WTC11 (cell line): Measurements from ENCODE around the gene CEP126. TPM values are rescaled to one million over a fixed set of nuclear protein-coding genes. Genes with fewer than 3 reads are reported as not detected.

Experiments used
- ATAC-seq: fragments of 200-7000 bp; cut with Tn5 transposase; 2 replicates; pipeline ENCODE4 v1.10.0; 2021; ENCODE audit warnings: mild to moderate bottlenecking, moderate library complexity
- CTCF ChIA-PET: fragments of 300-600 bp; sonication (Branson Sonifier 250); formaldehyde crosslinking; loops from one replicate; lab custom pipeline; 2021; ENCODE audit warnings: antibody characterized with exemption; lab: Charles Lee
- POLR2A ChIA-PET: fragments of 350-600 bp; sonication (Branson Sonifier 250); formaldehyde crosslinking; loops from one replicate; lab custom pipeline; 2021; ENCODE audit warnings: antibody characterized with exemption; lab: Charles Lee
- DNase-seq: peaks from one replicate; pipeline ENCODE4 v3.0.0; 2021; ENCODE audit warnings: low spot score
- H3K27ac Mint-ChIP-seq: 2 replicates; pipeline ENCODE4 v1.8.0; 2021; ENCODE audit warnings: mixed read lengths
- H3K27me3 Mint-ChIP-seq: 2 replicates; pipeline ENCODE4 v1.8.0; 2021; ENCODE audit warnings: low read depth, mild to moderate bottlenecking, moderate library complexity, mixed read lengths
- H3K36me3 Mint-ChIP-seq: 2 replicates; pipeline ENCODE4 v1.8.0; 2021; ENCODE audit warnings: mixed read lengths
- H3K4me1 Mint-ChIP-seq: 2 replicates; pipeline ENCODE4 v1.8.0; 2022; ENCODE audit warnings: mixed read lengths
- H3K4me3 Mint-ChIP-seq: 2 replicates; pipeline ENCODE4 v1.8.0; 2021; ENCODE audit warnings: mild to moderate bottlenecking, moderate library complexity, mixed read lengths
- H3K9me3 Mint-ChIP-seq: 2 replicates; pipeline ENCODE4 v1.8.0; 2021; ENCODE audit warnings: mixed read lengths
- ATF2 ChIP-seq: sonication (generic); formaldehyde crosslinking; IDR thresholded peaks from 2 replicates; pipeline ENCODE4 v1.8.1; 2022; ENCODE audit warnings: low read depth, missing genetic modification reagents, borderline replicate concordance
- CTCF ChIP-seq: fragments of 200-600 bp; IDR thresholded peaks from 2 replicates; pipeline ENCODE4 v1.8.0; 2022; ENCODE audit warnings: antibody characterized with exemption
- E2F5 ChIP-seq: sonication (generic); formaldehyde crosslinking; IDR thresholded peaks from 2 replicates; pipeline ENCODE4 v1.8.1; 2022; ENCODE audit warnings: mild to moderate bottlenecking, moderate library complexity, missing genetic modification reagents
- NFE2L1 ChIP-seq: sonication (generic); formaldehyde crosslinking; IDR thresholded peaks from 2 replicates; pipeline ENCODE4 v1.8.1; 2023; ENCODE audit warnings: missing genetic modification reagents
- NFYB ChIP-seq: sonication (generic); formaldehyde crosslinking; conservative IDR thresholded peaks from 2 replicates; pipeline ENCODE4 v1.8.0; 2022; ENCODE audit warnings: low read depth, missing genetic modification reagents
- NR1H2 ChIP-seq: sonication (generic); formaldehyde crosslinking; IDR thresholded peaks from 2 replicates; pipeline ENCODE4 v1.9.0; 2021; ENCODE audit warnings: mild to moderate bottlenecking, moderate library complexity, missing genetic modification reagents
- PRRX2 ChIP-seq: fragments of 250-450 bp; sonication (Bioruptor Pico); IDR thresholded peaks from 2 replicates; pipeline ENCODE4 v1.8.0; 2021; ENCODE audit warnings: mild to moderate bottlenecking
- STAT6 ChIP-seq: sonication (generic); formaldehyde crosslinking; conservative IDR thresholded peaks from 2 replicates; pipeline ENCODE4 v1.8.1; 2023; ENCODE audit warnings: mild to moderate bottlenecking, low read depth, missing genetic modification reagents, moderate library complexity
- TCF7 ChIP-seq: sonication (generic); formaldehyde crosslinking; IDR thresholded peaks from 2 replicates; pipeline ENCODE4 v1.8.0; 2022; ENCODE audit warnings: mild to moderate bottlenecking, low read depth, missing genetic modification reagents, moderate library complexity
- TEAD1 ChIP-seq: sonication (generic); formaldehyde crosslinking; IDR thresholded peaks from 2 replicates; pipeline ENCODE4 v1.8.0; 2022; ENCODE audit warnings: mild to moderate bottlenecking, missing genetic modification reagents
- TEAD4 ChIP-seq: sonication (generic); formaldehyde crosslinking; IDR thresholded peaks from 2 replicates; pipeline ENCODE4 v1.8.0; 2022; ENCODE audit warnings: mild to moderate bottlenecking, missing genetic modification reagents
- ZNF232 ChIP-seq: sonication (generic); formaldehyde crosslinking; IDR thresholded peaks from 2 replicates; pipeline ENCODE4 v1.8.0; 2022; ENCODE audit warnings: mild to moderate bottlenecking, missing genetic modification reagents
- ZNF317 ChIP-seq: sonication (generic); formaldehyde crosslinking; IDR thresholded peaks from 2 replicates; pipeline ENCODE4 v1.8.1; 2023; ENCODE audit warnings: low read depth, mild to moderate bottlenecking, moderate library complexity, missing genetic modification reagents, borderline replicate concordance
- ZNF416 ChIP-seq: fragments of 250-450 bp; sonication (Bioruptor Pico); IDR thresholded peaks from 2 replicates; pipeline ENCODE4 v1.9.0; 2021; ENCODE audit warnings: mild to moderate bottlenecking, inconsistent platforms
- ZNF423 ChIP-seq: fragments of 250-450 bp; sonication (Bioruptor Pico); IDR thresholded peaks from 2 replicates; pipeline ENCODE4 v2.1.2; 2022; ENCODE audit warnings: mild to moderate bottlenecking, moderate library complexity
- ZNF425 ChIP-seq: fragments of 250-450 bp; sonication (Bioruptor Pico); conservative IDR thresholded peaks from 2 replicates; pipeline ENCODE4 v1.9.0; 2021; ENCODE audit warnings: mild to moderate bottlenecking
- total RNA-seq: library from RNA; stranded (reverse); gene quantifications from 3 replicates; pipeline ENCODE4 v1.2.3, GENCODE V29; 2021

CEP126 gene
- total RNA-seq, 1 experiment from 2014 or later = 2.4 TPM

- TF ChIP-seq ZNF416 (no peak), TCF7 (CRISPR knock-in tag) (no peak), NR1H2 (no peak), TEAD4 (CRISPR knock-in tag) (no peak), ATF2 (no peak), ZNF317 (CRISPR knock-in tag) (no peak), TEAD1 (no peak), E2F5 (CRISPR knock-in tag) (no peak)
Observed at GRCh38 chr11:102004220-102004619, 89.4 kb downstream of the CEP126 start (continued).

GRCh38 chr11:102005306-102005705 lies 90.5 kb downstream of the CEP126 start:
- ATAC-seq (peak; percentile 65), DNase-seq (no peak)
- Mint-ChIP-seq H3K4me3 (no peak overlapping the region), H3K9me3 (no peaks in the 10 kb centered on the region), H3K4me1 (peaks cover 3% of the 10 kb centered on the region), H3K27ac (no peak overlapping the region), H3K27me3 (no peaks in the 10 kb centered on the region; the same call in 1 of the 2 replicates), H3K36me3 (no peaks in the 10 kb centered on the region)
- ChIA-PET CTCF (interaction anchor here (0.8 to 4.0 kb wide), 3 partner anchors 19 to 264 kb away, joined by 3 to 116 read pairs (median 4); no protein-coding TSS in a partner anchor), POLR2A (no interaction called here)
- TF ChIP-seq ZNF423 (CRISPR knock-in tag) (no peak), ZNF416 (no peak), ZNF232 (CRISPR knock-in tag) (no peak), NFE2L1 (no peak), ZNF425 (CRISPR knock-in tag) (no peak), NFYB (CRISPR knock-in tag) (no peak), CTCF (no peak), STAT6 (CRISPR knock-in tag) (no peak), PRRX2 (CRISPR knock-in tag) (no peak)
